ENCODE results near the gene CABLES2.

DNA sequence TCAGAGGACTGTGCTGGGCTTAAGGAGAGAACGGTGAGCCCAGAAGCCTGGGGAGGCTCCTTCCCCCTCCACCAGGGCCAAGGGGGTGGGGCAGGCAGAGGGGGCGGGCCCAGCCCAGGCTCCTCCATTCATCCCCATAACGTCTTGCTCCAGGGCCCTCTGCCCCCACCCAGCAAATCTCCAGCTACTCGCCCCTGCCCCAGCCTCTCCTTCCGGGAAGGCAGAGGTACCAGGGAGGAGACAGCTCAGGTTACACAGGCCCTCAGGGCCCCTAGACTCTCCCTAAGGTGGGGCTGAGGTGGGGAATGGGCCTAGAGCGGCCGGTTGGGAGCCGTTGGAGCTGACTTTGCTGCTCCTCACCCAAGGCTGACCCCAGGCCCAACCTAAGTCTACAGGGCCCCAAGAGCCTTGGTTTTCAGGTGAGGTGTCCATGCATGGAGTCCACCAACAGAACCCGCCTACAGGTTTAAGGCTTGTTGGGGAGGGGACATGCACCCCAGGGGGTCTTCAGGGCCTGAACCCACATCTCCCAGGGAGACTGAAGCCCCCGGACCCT, 41.2 kb downstream of the CABLES2 start:
- TF ChIP-seq, protein P1, sequence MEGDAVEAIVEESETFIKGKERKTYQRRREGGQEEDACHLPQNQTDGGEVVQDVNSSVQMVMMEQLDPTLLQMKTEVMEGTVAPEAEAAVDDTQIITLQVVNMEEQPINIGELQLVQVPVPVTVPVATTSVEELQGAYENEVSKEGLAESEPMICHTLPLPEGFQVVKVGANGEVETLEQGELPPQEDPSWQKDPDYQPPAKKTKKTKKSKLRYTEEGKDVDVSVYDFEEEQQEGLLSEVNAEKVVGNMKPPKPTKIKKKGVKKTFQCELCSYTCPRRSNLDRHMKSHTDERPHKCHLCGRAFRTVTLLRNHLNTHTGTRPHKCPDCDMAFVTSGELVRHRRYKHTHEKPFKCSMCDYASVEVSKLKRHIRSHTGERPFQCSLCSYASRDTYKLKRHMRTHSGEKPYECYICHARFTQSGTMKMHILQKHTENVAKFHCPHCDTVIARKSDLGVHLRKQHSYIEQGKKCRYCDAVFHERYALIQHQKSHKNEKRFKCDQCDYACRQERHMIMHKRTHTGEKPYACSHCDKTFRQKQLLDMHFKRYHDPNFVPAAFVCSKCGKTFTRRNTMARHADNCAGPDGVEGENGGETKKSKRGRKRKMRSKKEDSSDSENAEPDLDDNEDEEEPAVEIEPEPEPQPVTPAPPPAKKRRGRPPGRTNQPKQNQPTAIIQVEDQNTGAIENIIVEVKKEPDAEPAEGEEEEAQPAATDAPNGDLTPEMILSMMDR (IDR thresholded peaks at IDR 0.05) = no peak
- no peak for TF ChIP-seq POLR2A (IDR thresholded peaks at IDR 0.05)
